IMR-90 (cell line): Measurements from ENCODE around the gene TANGO6.

Experiments
- BHLHE40 ChIP-seq: fragments of 150-350 bp; IDR thresholded peaks from 2 replicates; pipeline ENCODE4 v1.6.1; 2016; ENCODE audit warnings: mild to moderate bottlenecking, low read depth, low read length
- CHD1 ChIP-seq: IDR thresholded peaks from 2 replicates; pipeline ENCODE4 v1.6.1; 2012; ENCODE audit warnings: low read depth, low read length, improper control_type of control experiment
- MAFK ChIP-seq: IDR thresholded peaks from 2 replicates; pipeline ENCODE4 v1.6.1; 2012; ENCODE audit warnings: low read depth, low read length, improper control_type of control experiment
- NFE2L2 ChIP-seq: fragments of 150-350 bp; IDR thresholded peaks from 2 replicates; pipeline ENCODE4 v1.6.1; 2016; ENCODE audit warnings: low read depth, mild to moderate bottlenecking, low read length
- POLR2A ChIP-seq: IDR thresholded peaks from 2 replicates; pipeline ENCODE4 v1.6.1; 2012; ENCODE audit warnings: mild to moderate bottlenecking, low read depth, low read length
- RAD21 ChIP-seq: IDR thresholded peaks from 2 replicates; pipeline ENCODE4 v1.6.1; 2012; ENCODE audit warnings: low read length, improper control_type of control experiment
- RFX5 ChIP-seq: IDR thresholded peaks from 2 replicates; pipeline ENCODE4 v1.8.0; 2012; ENCODE audit warnings: low read depth, mild to moderate bottlenecking, low read length, moderate library complexity
- SMC3 ChIP-seq: fragments of 150-350 bp; IDR thresholded peaks from 2 replicates; pipeline ENCODE4 v1.6.1; 2016; ENCODE audit warnings: low read depth, mild to moderate bottlenecking, antibody characterized with exemption, low read length, moderate library complexity
- TF ChIP-seq, protein P1 (sequence below): conservative IDR thresholded peaks from 2 replicates; pipeline ENCODE4 v1.5.1; 2012; ENCODE audit warnings: mild to moderate bottlenecking, low read depth, low read length, improper control_type of control experiment

DNA sequence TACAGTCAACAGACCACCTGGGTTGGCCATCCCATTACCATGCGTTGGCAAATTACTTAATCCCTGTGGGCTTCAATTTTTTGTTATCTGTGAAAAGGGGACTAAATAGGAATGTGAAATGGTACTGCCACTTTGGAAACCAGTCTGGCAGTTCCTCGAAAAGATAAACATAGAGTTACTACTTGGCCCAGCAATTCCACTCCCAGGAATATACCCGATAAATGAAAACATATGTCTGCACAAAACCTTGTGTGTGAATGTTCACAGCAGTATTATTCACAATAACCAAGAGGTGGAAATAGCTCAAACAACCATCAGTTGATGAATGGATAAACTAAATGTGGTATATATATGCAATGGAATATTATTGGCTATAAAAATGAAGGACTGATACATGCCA lies 87.9 kb downstream of the TANGO6 start:
- TF ChIP-seq SMC3 (no peak), POLR2A (no peak), MAFK (no peak), CHD1 (no peak), BHLHE40 (no peak), RAD21 (no peak), RFX5 (no peak), NFE2L2 (no peak)
- TF ChIP-seq, protein P1, sequence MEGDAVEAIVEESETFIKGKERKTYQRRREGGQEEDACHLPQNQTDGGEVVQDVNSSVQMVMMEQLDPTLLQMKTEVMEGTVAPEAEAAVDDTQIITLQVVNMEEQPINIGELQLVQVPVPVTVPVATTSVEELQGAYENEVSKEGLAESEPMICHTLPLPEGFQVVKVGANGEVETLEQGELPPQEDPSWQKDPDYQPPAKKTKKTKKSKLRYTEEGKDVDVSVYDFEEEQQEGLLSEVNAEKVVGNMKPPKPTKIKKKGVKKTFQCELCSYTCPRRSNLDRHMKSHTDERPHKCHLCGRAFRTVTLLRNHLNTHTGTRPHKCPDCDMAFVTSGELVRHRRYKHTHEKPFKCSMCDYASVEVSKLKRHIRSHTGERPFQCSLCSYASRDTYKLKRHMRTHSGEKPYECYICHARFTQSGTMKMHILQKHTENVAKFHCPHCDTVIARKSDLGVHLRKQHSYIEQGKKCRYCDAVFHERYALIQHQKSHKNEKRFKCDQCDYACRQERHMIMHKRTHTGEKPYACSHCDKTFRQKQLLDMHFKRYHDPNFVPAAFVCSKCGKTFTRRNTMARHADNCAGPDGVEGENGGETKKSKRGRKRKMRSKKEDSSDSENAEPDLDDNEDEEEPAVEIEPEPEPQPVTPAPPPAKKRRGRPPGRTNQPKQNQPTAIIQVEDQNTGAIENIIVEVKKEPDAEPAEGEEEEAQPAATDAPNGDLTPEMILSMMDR: no peak
